H1 (cell line): ENCODE measurements around the gene CCDC178. TPM values are rescaled to one million over a fixed set of nuclear protein-coding genes. Genes with fewer than 3 reads are reported as not detected.
A peak's percentile ranks its signal among the peaks of the same experiment; 100 is the strongest.

Source experiments
- CTCF ChIA-PET: fragments of 300-600 bp; sonication (Branson Sonifier 250); formaldehyde crosslinking; loops from one replicate; lab custom pipeline; 2021; ENCODE audit not compliant: partially characterized antibody; lab: Charles Lee
- POLR2A ChIA-PET: fragments of 300-600 bp; sonication (Branson Sonifier 250); formaldehyde crosslinking; loops from one replicate; lab custom pipeline; 2021; ENCODE audit warnings: inconsistent platforms; ENCODE audit not compliant: partially characterized antibody; lab: Charles Lee
- DNase-seq, 2 experiments: peaks; one replicate each; pipeline versions ENCODE4 v3.0.0 to v3.0.0-alpha.2; 2010 to 2022; ENCODE audit warnings: low spot score in 2 of 2, low read depth in 1 of 2, mixed read lengths in 1 of 2
- FAIRE-seq: peaks from 2 replicates; lab custom pipeline; 2011; peaks lifted over from hg19 to GRCh38; lab: Jason Lieb, UNC
- H2AFZ ChIP-seq: 2 replicates; pipeline ENCODE4 v1.8.1; 2012; ENCODE audit warnings: low read length, inconsistent platforms
- H2AK5ac ChIP-seq: 2 replicates; pipeline ENCODE4 v1.6.1; 2013; ENCODE audit warnings: low read depth, low read length
- H2BK120ac ChIP-seq: replicated peaks from 2 replicates; pipeline ENCODE3; 2013; ENCODE audit warnings: low read depth, low read length, inconsistent platforms
- H2BK12ac ChIP-seq: 2 replicates; pipeline ENCODE4 v1.6.1; 2013; ENCODE audit warnings: low read depth, low read length
- H2BK15ac ChIP-seq: 2 replicates; pipeline ENCODE4 v1.6.1; 2013; ENCODE audit warnings: low read length
- H2BK20ac ChIP-seq: 2 replicates; pipeline ENCODE4 v1.6.1; 2013; ENCODE audit warnings: low read length
- H2BK5ac ChIP-seq: 2 replicates; pipeline ENCODE4 v1.6.1; 2013; ENCODE audit warnings: low read depth, low read length
- H3K14ac ChIP-seq: 2 replicates; pipeline ENCODE4 v1.6.1; 2013; ENCODE audit warnings: inconsistent platforms; ENCODE audit not compliant: insufficient read length
- H3K18ac ChIP-seq: 2 replicates; pipeline ENCODE4 v1.6.1; 2013; ENCODE audit warnings: low read length; ENCODE audit errors: extremely low read depth
- H3K23ac ChIP-seq: 2 replicates; pipeline ENCODE4 v1.6.1; 2013; ENCODE audit warnings: inconsistent platforms; ENCODE audit not compliant: insufficient read length
- H3K23me2 ChIP-seq: 2 replicates; pipeline ENCODE4 v1.6.1; 2013; ENCODE audit warnings: low read depth, low read length
- H3K27ac ChIP-seq: 2 replicates; pipeline ENCODE4 v1.6.1; 2011; ENCODE audit warnings: low read depth, low read length, inconsistent platforms
- H3K27me3 ChIP-seq, 4 experiments: replicated peaks in 1 of 4; 1 replicate in 1 of 4; 2 replicates in 3 of 4; pipeline versions ENCODE4 v1.6.1 to v1.8.1; 2011 to 2013; ENCODE audit warnings: low read length in 3 of 4, mild to moderate bottlenecking in 3 of 4, inconsistent platforms in 2 of 4, mixed read lengths in 2 of 4, moderate library complexity in 1 of 4; ENCODE audit not compliant: control insufficient read depth in 3 of 4, insufficient read depth in 3 of 4; ENCODE audit errors: extremely low read depth in 1 of 4
- H3K36me3 ChIP-seq, 4 experiments: 2 replicates each; pipeline versions ENCODE4 v1.6.1 to v1.8.1; 2011 to 2013; ENCODE audit warnings: mild to moderate bottlenecking in 4 of 4, low read length in 3 of 4, moderate library complexity in 2 of 4, control low read depth in 1 of 4, inconsistent platforms in 1 of 4; ENCODE audit not compliant: insufficient read depth in 4 of 4, control insufficient read depth in 2 of 4
- H3K4ac ChIP-seq: replicated peaks from 2 replicates; pipeline ENCODE3; 2013; ENCODE audit warnings: low read length, low read depth, mixed read lengths, inconsistent platforms; ENCODE audit not compliant: insufficient read length
- H3K4me1 ChIP-seq, 4 experiments: replicated peaks in 1 of 4; 1 replicate in 1 of 4; 2 replicates in 3 of 4; pipeline versions ENCODE4 v1.6.1 to v1.8.1; 2011 to 2013; ENCODE audit warnings: low read length in 3 of 4, inconsistent platforms in 2 of 4, mixed read lengths in 1 of 4; ENCODE audit not compliant: insufficient read depth in 4 of 4, control insufficient read depth in 3 of 4
- H3K4me2 ChIP-seq, 2 experiments: 2 replicates each; pipeline versions ENCODE4 v1.6.1 to v1.8.1; 2011 to 2013; ENCODE audit warnings: low read depth in 2 of 2, low read length in 2 of 2, control low read depth in 1 of 2, inconsistent platforms in 1 of 2, mild to moderate bottlenecking in 1 of 2; ENCODE audit not compliant: insufficient read depth in 1 of 2
- H3K4me3 ChIP-seq, 4 experiments: fragments of 200-600, 300-600 bp in 1 of 4; sonication (generic), shearing (Covaris generic), sonication (Bioruptor Twin) in 1 of 4; 2 replicates each; pipeline versions ENCODE4 v1.5.1 to v1.8.1; 2011 to 2016; ENCODE audit warnings: low read length in 4 of 4, low read depth in 3 of 4, control low read depth in 2 of 4, inconsistent platforms in 2 of 4, mild to moderate bottlenecking in 2 of 4, mixed read lengths in 1 of 4, moderate library complexity in 1 of 4; ENCODE audit not compliant: insufficient read depth in 2 of 4; ENCODE audit errors: extremely low read depth in 1 of 4
- H3K56ac ChIP-seq: replicated peaks from 2 replicates; pipeline ENCODE3; 2013; ENCODE audit warnings: low read depth, mild to moderate bottlenecking, mixed read lengths, low read length, inconsistent platforms; ENCODE audit not compliant: insufficient read length
- H3K79me1 ChIP-seq: 2 replicates; pipeline ENCODE4 v1.6.1; 2013; ENCODE audit warnings: low read depth, low read length, control low read depth
- H3K79me2 ChIP-seq, 2 experiments: 2 replicates each; pipeline versions ENCODE4 v1.6.1 to v1.8.1; 2012 to 2013; ENCODE audit warnings: low read length in 2 of 2, mild to moderate bottlenecking in 2 of 2, inconsistent platforms in 1 of 2; ENCODE audit not compliant: insufficient read depth in 2 of 2, control insufficient read depth in 1 of 2
- H3K9ac ChIP-seq, 4 experiments: replicated peaks in 1 of 4; 1 replicate in 1 of 4; 2 replicates in 3 of 4; pipeline versions ENCODE4 v1.6.1 to v1.8.1; 2011 to 2013; ENCODE audit warnings: low read depth in 3 of 4, low read length in 3 of 4, control low read depth in 2 of 4, mild to moderate bottlenecking in 2 of 4, moderate library complexity in 2 of 4, inconsistent platforms in 1 of 4; ENCODE audit errors: extremely low read depth in 1 of 4
- H3K9me3 ChIP-seq, 2 experiments: 2 replicates each; pipeline versions ENCODE4 v1.6.1 to v1.8.1; 2012 to 2013; ENCODE audit warnings: mild to moderate bottlenecking in 2 of 2, moderate library complexity in 2 of 2, control low read depth in 1 of 2, inconsistent platforms in 1 of 2, low read depth in 1 of 2, low read length in 1 of 2, mixed read lengths in 1 of 2; ENCODE audit not compliant: insufficient read depth in 2 of 2
- H4K20me1 ChIP-seq, 2 experiments: replicated peaks in 1 of 2; 2 replicates each; pipeline versions ENCODE3 to v1.8.1; 2011 to 2013; ENCODE audit warnings: inconsistent platforms in 2 of 2, low read length in 2 of 2, mild to moderate bottlenecking in 1 of 2; ENCODE audit not compliant: insufficient read depth in 2 of 2, control insufficient read depth in 1 of 2
- H4K5ac ChIP-seq: 2 replicates; pipeline ENCODE4 v1.6.1; 2013; ENCODE audit warnings: low read length, low read depth, mixed read lengths, inconsistent platforms; ENCODE audit not compliant: insufficient read length
- H4K8ac ChIP-seq: 2 replicates; pipeline ENCODE4 v1.8.0; 2013; ENCODE audit warnings: mild to moderate bottlenecking, moderate library complexity, low read length, inconsistent platforms; ENCODE audit not compliant: insufficient read depth; ENCODE audit errors: extremely low read depth
- H4K91ac ChIP-seq: replicated peaks from 2 replicates; pipeline ENCODE3; 2013; ENCODE audit warnings: low read length, mixed read lengths, inconsistent platforms; ENCODE audit not compliant: insufficient read length
- CHD1 ChIP-seq: IDR thresholded peaks from 2 replicates; pipeline ENCODE4 v1.6.1; 2012; ENCODE audit warnings: low read depth, low read length, improper control_type of control experiment
- CTBP2 ChIP-seq: IDR thresholded peaks from 2 replicates; pipeline ENCODE4 v1.7.0; 2011; ENCODE audit warnings: borderline replicate concordance, mild to moderate bottlenecking, moderate library complexity, mixed read lengths, low read length; ENCODE audit not compliant: insufficient read depth, insufficient read length
- KDM5A ChIP-seq: fragments of 200-600 bp; IDR thresholded peaks from 2 replicates; pipeline ENCODE4 v1.7.1; 2012; ENCODE audit warnings: mild to moderate bottlenecking, low read length, inconsistent platforms, mixed read lengths
- POU5F1 ChIP-seq: IDR thresholded peaks from 2 replicates; pipeline ENCODE4 v1.6.1; 2011; ENCODE audit warnings: low read depth, mild to moderate bottlenecking, low read length, moderate library complexity
- WGBS, 2 experiments: shearing (Covaris generic) in 1 of 2; methylation state at CpG; one replicate each; pipeline versions ENCODE4 v1.1.6 to v1.1.7; 2013 to 2015; ENCODE audit warnings: low lambda C conversion rate in 2 of 2, mixed read lengths in 2 of 2, inconsistent platforms in 1 of 2, low coverage in 1 of 2, missing lambda C conversion rate in 1 of 2; ENCODE audit not compliant: insufficient replicate concordance in 2 of 2, insufficient coverage in 1 of 2, insufficient read length in 1 of 2; ENCODE audit errors: extremely low coverage in 1 of 2, missing lambda C conversion rate in 1 of 2; 5-methylcytosine and 5-hydroxymethylcytosine counted together
- polyA plus RNA-seq, 7 experiments: library from polyadenylated mRNA; depleted of rRNA in 3 of 7; stranded (reverse) in 5 of 7; unstranded in 2 of 7; fragments of >200 nt in 5 of 7; fragments of 200-250 nt in 2 of 7; gene quantifications; 1 replicate in 5 of 7; 2 replicates in 1 of 7; 4 replicates in 1 of 7; pipeline versions ENCODE4 v1.2.1 to v1.2.3, GENCODE V29; 2011 to 2013; ENCODE audit warnings: missing spikeins in 2 of 7, mixed read lengths in 2 of 7
- total RNA-seq: library from RNA; stranded (reverse); fragmentation: NEBNext Ultra II Directional; extraction: Animal tissue kit (Norgen Biotek cat#: 25700); gene quantifications from 2 replicates; pipeline ENCODE4 v1.2.1, GENCODE V29; 2021
- TF ChIP-seq, protein P1 (sequence below): IDR thresholded peaks from 2 replicates; pipeline ENCODE4 v1.6.1; 2012; ENCODE audit warnings: low read length, inconsistent platforms

The CCDC178 gene
- total and polyA plus RNA-seq, 2 of the 8 experiments (the other 6 are each of a cell fraction or from before 2014, with no cell fraction given) = not detected

DNA sequence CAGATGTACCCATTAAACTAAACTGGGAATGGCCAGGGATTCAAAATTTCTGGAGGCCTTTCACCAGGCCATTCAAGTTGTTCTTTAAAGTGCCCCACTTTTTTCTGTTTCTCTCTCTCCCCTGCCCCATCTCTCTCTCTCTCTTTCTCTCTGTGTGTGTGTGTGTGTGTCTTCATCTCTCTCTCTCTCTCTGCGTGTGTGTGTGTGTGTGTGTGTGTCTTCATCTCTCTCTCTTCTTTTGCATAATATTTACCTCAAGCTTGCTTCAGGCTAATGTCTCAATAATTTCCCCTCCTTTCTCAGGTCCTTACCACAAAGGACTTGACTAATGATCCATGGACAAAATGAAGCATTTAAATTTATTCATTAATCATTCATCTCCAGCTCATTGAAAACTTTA lies 503.5 kb downstream of the CCDC178 start:
- POLR2A ChIA-PET = no interaction called here
- no peak overlapping the region for H2AFZ ChIP-seq
- H4K20me1 ChIP-seq = no peaks in the 10 kb centered on the region
- H3K56ac ChIP-seq = no peak overlapping the region
- no peak overlapping the region for H2BK120ac ChIP-seq
- H2BK5ac ChIP-seq = no peak overlapping the region
- peak overlapping the region; percentile 0 for H4K5ac ChIP-seq
- no peak overlapping the region for H3K14ac ChIP-seq
- no peak overlapping the region for H3K4me2 ChIP-seq
- H2AK5ac ChIP-seq = no peak overlapping the region
- 67% methylated on average over 1 of the region's 1 CpG; no CpG with 5 or more reads in 1 of the 2 experiments for WGBS, 2 experiments
- H3K23ac ChIP-seq = no peak overlapping the region
- H2BK12ac ChIP-seq = no peak overlapping the region
- FAIRE-seq (no peak), DNase-seq (no peak)
- H3K27ac ChIP-seq = no peak overlapping the region
- CTCF ChIA-PET = no interaction called here
- peaks cover 0 to 6% (median 1%) of the 10 kb centered on the region in 4 experiments; a peak in 1 of 8 replicates for H3K36me3 ChIP-seq
- H3K79me2 ChIP-seq = no peaks in the 10 kb centered on the region
- H3K23me2 ChIP-seq = no peaks in the 10 kb centered on the region
- no peak overlapping the region for H2BK15ac ChIP-seq
- no peaks in the 10 kb centered on the region for H3K27me3 ChIP-seq
- no peak overlapping the region for H2BK20ac ChIP-seq
- H4K8ac ChIP-seq = no peak overlapping the region
- H3K4ac ChIP-seq = no peak overlapping the region
- H3K9ac ChIP-seq = no peak overlapping the region
- no peak overlapping the region for H4K91ac ChIP-seq
- no peak overlapping the region for H3K4me3 ChIP-seq
- no peaks in the 10 kb centered on the region for H3K79me1 ChIP-seq
- peaks cover 0 to 4% (median 2%) of the 10 kb centered on the region in 4 experiments; a peak in 2 of 7 replicates for H3K4me1 ChIP-seq
- H3K9me3 ChIP-seq = peaks cover 5 to 16% of the 10 kb centered on the region in 2 experiments; a peak in 3 of 4 replicates
- TF ChIP-seq CHD1 (no peak), CTBP2 (no peak), KDM5A (no peak), POU5F1 (no peak)
- TF ChIP-seq, protein P1, sequence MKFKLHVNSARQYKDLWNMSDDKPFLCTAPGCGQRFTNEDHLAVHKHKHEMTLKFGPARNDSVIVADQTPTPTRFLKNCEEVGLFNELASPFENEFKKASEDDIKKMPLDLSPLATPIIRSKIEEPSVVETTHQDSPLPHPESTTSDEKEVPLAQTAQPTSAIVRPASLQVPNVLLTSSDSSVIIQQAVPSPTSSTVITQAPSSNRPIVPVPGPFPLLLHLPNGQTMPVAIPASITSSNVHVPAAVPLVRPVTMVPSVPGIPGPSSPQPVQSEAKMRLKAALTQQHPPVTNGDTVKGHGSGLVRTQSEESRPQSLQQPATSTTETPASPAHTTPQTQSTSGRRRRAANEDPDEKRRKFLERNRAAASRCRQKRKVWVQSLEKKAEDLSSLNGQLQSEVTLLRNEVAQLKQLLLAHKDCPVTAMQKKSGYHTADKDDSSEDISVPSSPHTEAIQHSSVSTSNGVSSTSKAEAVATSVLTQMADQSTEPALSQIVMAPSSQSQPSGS = no peak
- H3K18ac ChIP-seq = no peak overlapping the region
